ENCODE measurements around the gene ANKRD10. TPM values are rescaled to one million over a fixed set of nuclear protein-coding genes. Genes with fewer than 3 reads are reported as not detected.

Gene ANKRD10
- total RNA-seq, 2 experiments from 2014 or later: 75.5 to 83.8 TPM

DNA sequence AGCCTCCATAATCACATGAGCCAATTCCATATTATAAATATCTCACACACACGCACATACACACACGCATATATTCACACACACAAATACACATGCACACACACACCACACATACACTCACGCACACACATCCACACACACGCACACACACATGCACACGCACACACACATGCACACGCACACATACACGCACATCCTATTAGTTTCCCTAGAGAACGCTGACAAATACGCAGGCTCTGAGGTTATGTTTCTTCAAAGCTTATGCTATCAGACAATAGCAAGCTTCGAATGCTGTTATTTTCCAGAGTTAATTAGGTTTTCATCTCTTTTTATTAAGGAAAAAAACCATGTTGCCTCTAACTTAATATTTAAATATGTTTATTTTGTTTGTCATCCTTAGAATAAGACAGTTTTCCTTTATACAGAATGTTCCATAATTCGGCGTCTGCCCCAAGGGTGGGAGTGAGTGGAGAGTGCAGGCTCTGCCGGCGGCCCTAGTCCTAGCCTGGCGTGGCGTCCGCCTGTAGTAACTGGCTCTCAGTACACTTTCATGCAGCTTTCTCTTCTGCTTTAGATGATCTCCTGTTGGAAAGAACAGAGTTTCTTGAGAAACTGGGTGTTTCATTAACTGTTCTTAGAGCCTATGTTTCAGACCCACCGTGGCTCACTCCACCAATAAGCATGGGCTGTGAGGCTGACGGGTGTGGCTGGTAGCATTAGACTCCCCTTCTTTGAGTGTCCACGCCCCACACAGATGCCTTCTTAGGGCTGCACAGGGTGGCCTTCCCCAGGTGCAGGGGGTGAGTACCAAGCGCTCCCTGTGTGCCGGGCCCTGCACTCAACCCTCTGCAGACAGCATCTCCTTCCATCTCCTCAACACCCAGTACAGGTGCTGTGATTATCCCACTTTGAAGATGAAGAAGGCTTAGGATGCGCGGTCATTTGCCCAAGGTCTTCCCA, 30.4 kb upstream of the ANKRD10 start:
- H3K4me3 Mint-ChIP-seq: no peak overlapping the region
- no peaks in the 10 kb centered on the region for H3K4me1 Mint-ChIP-seq (ENCODE audit: low read depth)
- H3K36me3 ChIP-seq (ENCODE audit: insufficient read depth, low read length): no peaks in the 10 kb centered on the region
- no peaks in the 10 kb centered on the region for H3K4me1 ChIP-seq (ENCODE audit: insufficient read depth, low read length)
- H3K4me3 ChIP-seq (ENCODE audit: low read length): no peak overlapping the region
- H3K27ac Mint-ChIP-seq: no peak overlapping the region
- no peaks in the 10 kb centered on the region for H3K9me3 ChIP-seq (ENCODE audit: control insufficient read depth in 1 of 2, insufficient read depth in 1 of 2, low read length in 2 of 2)
- POLR2A ChIA-PET: no interaction called here
- CTCF ChIA-PET: no interaction called here
- ATAC-seq (ENCODE audit: poor library complexity) (no peak), DNase-seq (no peak)
- intact Hi-C loops (cut with DNase I, micrococcal nuclease): no loop called here
- no peaks in the 10 kb centered on the region for H3K9me3 Mint-ChIP-seq
- TF ChIP-seq, protein P1, sequence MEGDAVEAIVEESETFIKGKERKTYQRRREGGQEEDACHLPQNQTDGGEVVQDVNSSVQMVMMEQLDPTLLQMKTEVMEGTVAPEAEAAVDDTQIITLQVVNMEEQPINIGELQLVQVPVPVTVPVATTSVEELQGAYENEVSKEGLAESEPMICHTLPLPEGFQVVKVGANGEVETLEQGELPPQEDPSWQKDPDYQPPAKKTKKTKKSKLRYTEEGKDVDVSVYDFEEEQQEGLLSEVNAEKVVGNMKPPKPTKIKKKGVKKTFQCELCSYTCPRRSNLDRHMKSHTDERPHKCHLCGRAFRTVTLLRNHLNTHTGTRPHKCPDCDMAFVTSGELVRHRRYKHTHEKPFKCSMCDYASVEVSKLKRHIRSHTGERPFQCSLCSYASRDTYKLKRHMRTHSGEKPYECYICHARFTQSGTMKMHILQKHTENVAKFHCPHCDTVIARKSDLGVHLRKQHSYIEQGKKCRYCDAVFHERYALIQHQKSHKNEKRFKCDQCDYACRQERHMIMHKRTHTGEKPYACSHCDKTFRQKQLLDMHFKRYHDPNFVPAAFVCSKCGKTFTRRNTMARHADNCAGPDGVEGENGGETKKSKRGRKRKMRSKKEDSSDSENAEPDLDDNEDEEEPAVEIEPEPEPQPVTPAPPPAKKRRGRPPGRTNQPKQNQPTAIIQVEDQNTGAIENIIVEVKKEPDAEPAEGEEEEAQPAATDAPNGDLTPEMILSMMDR (IDR thresholded peaks at IDR 0.05): no peak
- H3K27me3 ChIP-seq (ENCODE audit: control insufficient read depth in 1 of 2, insufficient read depth in 2 of 2, low read length in 2 of 2): no peaks in the 10 kb centered on the region
- no peaks in the 10 kb centered on the region for H3K36me3 Mint-ChIP-seq (ENCODE audit: low read depth)
- peaks cover 6% of the 10 kb centered on the region for H3K27me3 Mint-ChIP-seq
- no peak overlapping the region for H3K27ac ChIP-seq (ENCODE audit: low read depth in 1 of 2, low read length in 2 of 2)

DNA sequence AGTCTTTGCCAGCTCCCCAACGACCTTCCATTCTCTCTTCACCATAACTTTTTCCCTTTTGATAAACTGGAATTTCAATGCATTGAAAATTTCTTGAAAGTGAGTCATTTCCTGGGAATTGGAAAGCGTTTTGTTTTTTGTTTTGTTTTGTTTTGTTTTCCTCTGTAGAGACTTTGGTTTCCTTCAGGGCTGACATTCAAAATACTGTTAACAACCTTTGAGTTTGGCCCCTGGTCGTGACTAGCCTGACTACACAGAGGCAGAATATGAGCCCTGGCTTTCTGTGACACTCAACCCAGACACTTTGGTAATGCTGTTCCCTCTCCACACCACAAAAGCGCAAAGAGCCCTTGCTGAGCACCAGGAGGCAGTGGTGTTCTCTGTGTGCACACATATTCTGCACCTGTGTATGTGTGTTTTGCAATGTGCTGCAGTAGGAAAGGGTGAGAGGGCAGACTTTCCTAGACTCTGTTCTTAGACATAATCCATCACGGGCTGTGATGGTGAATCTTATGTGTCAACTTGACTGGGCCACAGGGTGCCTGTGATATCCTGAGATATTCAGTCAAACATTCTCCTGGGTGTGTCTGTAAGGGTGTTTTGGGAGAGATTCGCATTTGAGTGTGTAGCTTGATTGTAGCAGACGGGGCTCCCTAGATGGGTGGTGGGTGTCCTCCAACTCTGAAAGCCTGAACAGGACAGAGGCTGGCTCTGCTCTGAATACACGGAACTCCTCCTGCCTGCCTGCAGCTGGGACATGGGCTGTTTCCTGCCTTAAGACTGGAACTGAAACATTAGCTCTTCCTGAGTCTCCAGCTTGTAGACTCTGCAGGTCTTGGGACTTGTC, 29.5 kb upstream of the ANKRD10 start:
- DNase-seq (peak in 2 of 14 experiments; percentile 20 to 36), ATAC-seq (ENCODE audit: poor library complexity) (peak; percentile 32)
- no peak overlapping the region for H3K27ac Mint-ChIP-seq
- Histone ChIP-seq H3K9me3 (ENCODE audit: control insufficient read depth in 1 of 2, insufficient read depth in 1 of 2, low read length in 2 of 2) (no peaks in the 10 kb centered on the region), H3K27me3 (ENCODE audit: control insufficient read depth in 1 of 2, insufficient read depth in 2 of 2, low read length in 2 of 2) (no peaks in the 10 kb centered on the region), H3K27ac (ENCODE audit: low read depth in 1 of 2, low read length in 2 of 2) (no peak overlapping the region), H3K4me1 (ENCODE audit: insufficient read depth, low read length) (no peaks in the 10 kb centered on the region), H3K4me3 (ENCODE audit: low read length) (no peak overlapping the region), H3K36me3 (ENCODE audit: insufficient read depth, low read length) (no peaks in the 10 kb centered on the region)
- ChIA-PET POLR2A (no interaction called here), CTCF (no interaction called here)
- H3K27me3 Mint-ChIP-seq: peaks cover 6% of the 10 kb centered on the region
- H3K9me3 Mint-ChIP-seq: no peaks in the 10 kb centered on the region
- intact Hi-C loops (cut with DNase I, micrococcal nuclease): no loop called here
- TF ChIP-seq, protein P1 (IDR thresholded peaks at IDR 0.05): no peak
- no peaks in the 10 kb centered on the region for H3K4me1 Mint-ChIP-seq (ENCODE audit: low read depth)
- no peak overlapping the region for H3K4me3 Mint-ChIP-seq
- no peaks in the 10 kb centered on the region for H3K36me3 Mint-ChIP-seq (ENCODE audit: low read depth)

DNA sequence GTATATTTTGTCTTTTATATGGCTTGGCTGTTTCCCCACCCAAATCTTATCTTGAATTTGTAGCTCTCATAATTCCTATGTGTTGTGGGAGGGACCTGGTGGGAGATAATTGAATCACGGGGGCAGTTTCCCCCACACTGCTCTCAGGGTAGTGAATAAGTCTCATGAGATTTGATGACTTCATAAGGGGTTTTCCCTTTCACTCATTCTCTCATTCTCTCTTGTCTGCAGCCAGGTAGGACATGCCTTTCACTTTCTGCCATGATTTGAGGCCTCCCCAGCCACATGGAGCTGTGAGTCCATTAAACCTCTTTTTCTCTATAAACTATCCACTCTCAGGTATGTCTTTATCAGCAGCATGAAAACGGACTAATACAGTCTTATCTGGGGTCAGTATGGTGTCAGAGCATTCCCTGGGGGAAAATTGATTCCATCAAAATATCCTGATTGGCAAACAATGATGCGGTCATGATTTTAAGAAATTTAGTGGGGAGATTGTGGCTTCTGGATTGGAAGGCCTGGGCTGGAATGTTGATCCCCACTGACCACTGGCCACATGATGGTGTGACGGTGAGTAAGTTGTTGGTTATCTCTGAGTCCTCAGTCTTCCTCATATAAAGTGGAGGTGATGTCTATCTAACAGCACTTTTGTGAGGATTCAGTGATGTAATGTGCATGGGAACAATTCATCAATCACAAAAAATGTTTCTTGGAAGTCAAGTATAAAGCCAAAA, 27.5 kb upstream of the ANKRD10 start:
- H3K27me3 ChIP-seq (ENCODE audit: control insufficient read depth in 1 of 2, insufficient read depth in 2 of 2, low read length in 2 of 2): no peaks in the 10 kb centered on the region
- H3K4me3 Mint-ChIP-seq: no peak overlapping the region
- ATAC-seq (ENCODE audit: poor library complexity): no peak
- H3K27ac Mint-ChIP-seq: no peak overlapping the region
- H3K36me3 ChIP-seq (ENCODE audit: insufficient read depth, low read length): no peaks in the 10 kb centered on the region
- no peak overlapping the region for H3K27ac ChIP-seq (ENCODE audit: low read depth in 1 of 2, low read length in 2 of 2)
- intact Hi-C loops (cut with DNase I, micrococcal nuclease): no loop called here
- no peaks in the 10 kb centered on the region for H3K9me3 Mint-ChIP-seq
- TF ChIP-seq, protein P1 (IDR thresholded peaks at IDR 0.05): no peak
- H3K36me3 Mint-ChIP-seq (ENCODE audit: low read depth): no peaks in the 10 kb centered on the region
- H3K9me3 ChIP-seq (ENCODE audit: control insufficient read depth in 1 of 2, insufficient read depth in 1 of 2, low read length in 2 of 2): no peaks in the 10 kb centered on the region
- H3K27me3 Mint-ChIP-seq: peaks cover 2% of the 10 kb centered on the region
- H3K4me3 ChIP-seq (ENCODE audit: low read length): no peak overlapping the region
- no peaks in the 10 kb centered on the region for H3K4me1 ChIP-seq (ENCODE audit: insufficient read depth, low read length)
- no peak for DNase-seq
- ChIA-PET CTCF (no interaction called here), POLR2A (no interaction called here)
- H3K4me1 Mint-ChIP-seq (ENCODE audit: low read depth): no peaks in the 10 kb centered on the region

All from CD4-positive, alpha-beta T cell (primary cell).